ENCODE results near the gene BTG2.

Gene BTG2

DNA sequence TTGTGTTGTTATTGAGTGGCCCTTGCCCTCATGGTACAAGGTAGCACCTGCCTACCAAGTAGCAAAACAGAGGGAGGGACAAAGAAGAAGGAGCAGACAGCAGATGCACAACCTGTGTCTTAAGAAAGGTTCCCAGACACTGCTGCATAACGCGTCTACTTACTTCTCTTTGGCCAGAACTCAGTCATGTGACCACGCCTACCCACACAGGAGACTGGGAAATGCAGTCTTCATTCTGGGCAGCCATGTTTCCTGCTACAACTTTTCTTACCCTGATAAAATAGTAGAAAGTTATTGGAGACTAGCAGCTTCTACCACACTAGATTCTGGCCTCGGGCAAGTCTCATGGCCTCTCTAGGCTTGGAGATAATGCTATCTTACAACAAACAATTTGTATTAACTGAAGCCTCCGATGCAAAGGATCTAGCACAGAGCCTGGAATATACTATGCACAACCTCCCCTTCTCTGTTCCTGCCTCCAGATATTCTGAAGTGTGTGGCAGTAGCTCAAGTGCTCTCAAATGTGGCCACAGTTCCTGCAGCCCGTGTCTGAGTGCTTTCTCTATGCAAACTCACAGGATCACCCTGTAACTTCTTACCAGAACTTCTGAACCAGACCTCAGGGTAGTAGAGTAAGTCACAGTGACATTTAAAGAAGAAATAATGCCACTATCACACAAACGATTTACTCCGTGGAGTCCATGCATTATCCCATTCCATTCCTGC lies 34.1 kb upstream of the BTG2 start:
- H3K9me3 ChIP-seq: no peaks in the 10 kb centered on the region
- no peak overlapping the region for H3K4me3 ChIP-seq (ENCODE audit: low read depth in 1 of 2, low read length in 1 of 2)
- H3K4me1 ChIP-seq (ENCODE audit: control insufficient read depth in 1 of 2, insufficient read depth in 1 of 2, low read depth in 1 of 2, low read length in 1 of 2): peaks cover 69 to 76% of the 10 kb centered on the region in 2 experiments
- no peaks in the 10 kb centered on the region for H3K27me3 ChIP-seq
- TF ChIP-seq, protein P1, sequence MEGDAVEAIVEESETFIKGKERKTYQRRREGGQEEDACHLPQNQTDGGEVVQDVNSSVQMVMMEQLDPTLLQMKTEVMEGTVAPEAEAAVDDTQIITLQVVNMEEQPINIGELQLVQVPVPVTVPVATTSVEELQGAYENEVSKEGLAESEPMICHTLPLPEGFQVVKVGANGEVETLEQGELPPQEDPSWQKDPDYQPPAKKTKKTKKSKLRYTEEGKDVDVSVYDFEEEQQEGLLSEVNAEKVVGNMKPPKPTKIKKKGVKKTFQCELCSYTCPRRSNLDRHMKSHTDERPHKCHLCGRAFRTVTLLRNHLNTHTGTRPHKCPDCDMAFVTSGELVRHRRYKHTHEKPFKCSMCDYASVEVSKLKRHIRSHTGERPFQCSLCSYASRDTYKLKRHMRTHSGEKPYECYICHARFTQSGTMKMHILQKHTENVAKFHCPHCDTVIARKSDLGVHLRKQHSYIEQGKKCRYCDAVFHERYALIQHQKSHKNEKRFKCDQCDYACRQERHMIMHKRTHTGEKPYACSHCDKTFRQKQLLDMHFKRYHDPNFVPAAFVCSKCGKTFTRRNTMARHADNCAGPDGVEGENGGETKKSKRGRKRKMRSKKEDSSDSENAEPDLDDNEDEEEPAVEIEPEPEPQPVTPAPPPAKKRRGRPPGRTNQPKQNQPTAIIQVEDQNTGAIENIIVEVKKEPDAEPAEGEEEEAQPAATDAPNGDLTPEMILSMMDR (IDR thresholded peaks at IDR 0.05): peak; percentile 23
- no peaks in the 10 kb centered on the region for H3K36me3 ChIP-seq
- peak overlapping the region; percentile 53 for H3K27ac ChIP-seq

DNA sequence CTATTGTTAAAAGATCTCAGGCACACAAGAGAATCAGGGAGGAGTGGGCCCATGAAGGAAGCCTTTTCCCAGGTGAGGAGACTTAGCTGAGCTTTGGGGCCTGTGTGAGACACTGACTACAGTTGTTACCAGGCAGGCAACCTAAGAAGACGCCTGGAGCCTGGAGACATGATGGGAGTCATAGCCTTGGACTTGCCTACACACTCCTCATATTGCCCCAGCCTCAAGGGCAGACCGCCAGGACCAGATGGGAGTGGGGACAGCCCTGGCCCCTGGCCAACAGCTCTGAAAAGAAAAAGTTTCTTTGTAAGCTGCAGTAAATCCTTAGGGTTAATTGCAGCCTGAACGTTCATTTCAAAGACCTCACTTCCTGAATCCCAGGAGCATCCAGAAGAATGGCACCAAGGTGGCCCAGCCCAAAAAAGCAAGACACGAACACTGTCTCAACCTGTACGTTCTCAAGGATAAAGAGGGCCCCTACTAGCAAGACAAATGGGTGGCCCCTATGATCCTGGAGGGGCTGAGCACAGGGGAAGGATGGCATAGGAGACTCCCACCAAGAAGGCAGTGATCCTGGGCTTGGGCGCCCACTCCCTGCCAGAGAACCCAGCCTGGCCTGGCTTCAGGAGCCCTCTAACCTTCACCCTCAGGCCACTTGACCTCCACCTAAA lies 33.2 kb upstream of the BTG2 start:
- TF ChIP-seq, protein P1 (IDR thresholded peaks at IDR 0.05): no peak
- Histone ChIP-seq H3K4me3 (ENCODE audit: low read depth in 1 of 2, low read length in 1 of 2) (no peak overlapping the region), H3K9me3 (no peaks in the 10 kb centered on the region), H3K27me3 (no peaks in the 10 kb centered on the region), H3K4me1 (ENCODE audit: control insufficient read depth in 1 of 2, insufficient read depth in 1 of 2, low read depth in 1 of 2, low read length in 1 of 2) (peaks cover 77 to 83% of the 10 kb centered on the region in 2 experiments), H3K27ac (peak overlapping the region; percentile 98), H3K36me3 (no peaks in the 10 kb centered on the region)

DNA sequence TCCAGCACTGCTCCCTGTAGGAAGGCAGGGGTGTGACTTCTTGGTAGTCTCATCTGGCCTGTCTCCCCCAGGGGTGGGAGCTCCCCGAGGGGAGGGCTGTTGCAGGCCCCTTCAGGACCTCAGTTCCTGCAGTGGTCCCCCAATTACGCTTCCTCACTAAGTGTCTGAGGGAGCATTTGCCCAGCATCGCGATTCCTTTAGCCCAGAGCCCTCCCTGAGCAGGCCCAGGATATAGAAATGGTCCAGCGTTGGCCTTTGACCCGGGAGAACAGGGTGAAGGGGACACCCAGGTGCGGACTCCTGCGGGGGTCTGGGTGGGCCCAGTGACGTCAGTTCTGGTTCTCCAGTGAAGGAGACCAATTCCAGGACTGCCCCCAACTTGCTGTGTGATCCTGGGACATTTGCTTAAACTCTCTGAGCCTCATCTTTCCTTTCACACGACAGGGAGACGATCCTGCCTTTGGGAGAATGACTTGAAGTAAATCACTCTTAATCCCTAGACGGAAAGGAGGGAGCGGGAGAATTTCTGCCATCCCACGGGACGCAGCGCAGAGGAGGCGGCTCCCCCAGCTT lies 32.6 kb upstream of the BTG2 start:
- TF ChIP-seq, protein P1 (IDR thresholded peaks at IDR 0.05): no peak
- Histone ChIP-seq H3K36me3 (no peaks in the 10 kb centered on the region), H3K4me1 (ENCODE audit: control insufficient read depth in 1 of 2, insufficient read depth in 1 of 2, low read depth in 1 of 2, low read length in 1 of 2) (peaks cover 77 to 83% of the 10 kb centered on the region in 2 experiments), H3K27me3 (no peaks in the 10 kb centered on the region), H3K4me3 (ENCODE audit: low read depth in 1 of 2, low read length in 1 of 2) (peak overlapping the region; percentile 81 to 86), H3K27ac (peak overlapping the region; percentile 98), H3K9me3 (no peaks in the 10 kb centered on the region)

DNA sequence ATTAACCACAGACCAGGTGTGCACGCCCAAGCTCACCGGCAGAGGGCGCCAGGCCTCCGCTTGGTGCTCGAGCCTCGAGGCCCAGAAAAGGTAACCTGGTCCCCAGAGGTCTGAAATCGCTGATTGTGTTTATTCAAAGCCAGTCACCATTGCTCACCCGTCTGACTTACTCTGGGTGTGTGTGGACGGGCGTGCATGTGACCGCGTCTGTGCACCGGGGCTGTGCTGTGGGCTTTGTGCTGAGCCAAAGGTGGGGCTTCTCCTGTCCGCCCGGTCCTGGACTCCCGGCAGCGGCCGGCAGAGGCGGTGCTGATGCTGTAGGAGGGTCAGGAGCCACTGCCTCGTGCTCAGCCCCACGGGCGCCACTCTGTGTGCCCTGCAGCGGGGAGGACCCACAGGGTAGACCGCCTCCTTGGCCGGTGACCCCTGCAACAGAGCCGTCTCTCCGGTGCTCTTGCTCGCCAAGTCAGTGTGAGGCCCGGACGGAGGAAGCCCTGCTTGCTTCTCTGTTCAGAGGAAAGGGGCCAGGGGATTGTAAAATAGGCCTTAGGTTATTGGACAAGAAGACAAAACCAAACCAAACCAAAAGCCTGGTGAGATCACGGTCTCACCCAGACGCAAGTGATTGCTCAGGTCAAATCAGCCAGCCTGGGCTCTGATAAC lies 32.0 kb upstream of the BTG2 start:
- TF ChIP-seq, protein P1 (IDR thresholded peaks at IDR 0.05): peak; percentile 99
- Histone ChIP-seq H3K27ac (peak overlapping the region; percentile 98), H3K4me3 (ENCODE audit: low read depth in 1 of 2, low read length in 1 of 2) (peak overlapping the region; percentile 81 to 86), H3K36me3 (no peaks in the 10 kb centered on the region), H3K4me1 (ENCODE audit: control insufficient read depth in 1 of 2, insufficient read depth in 1 of 2, low read depth in 1 of 2, low read length in 1 of 2) (peaks cover 79 to 85% of the 10 kb centered on the region in 2 experiments), H3K27me3 (no peaks in the 10 kb centered on the region), H3K9me3 (no peaks in the 10 kb centered on the region)

DNA sequence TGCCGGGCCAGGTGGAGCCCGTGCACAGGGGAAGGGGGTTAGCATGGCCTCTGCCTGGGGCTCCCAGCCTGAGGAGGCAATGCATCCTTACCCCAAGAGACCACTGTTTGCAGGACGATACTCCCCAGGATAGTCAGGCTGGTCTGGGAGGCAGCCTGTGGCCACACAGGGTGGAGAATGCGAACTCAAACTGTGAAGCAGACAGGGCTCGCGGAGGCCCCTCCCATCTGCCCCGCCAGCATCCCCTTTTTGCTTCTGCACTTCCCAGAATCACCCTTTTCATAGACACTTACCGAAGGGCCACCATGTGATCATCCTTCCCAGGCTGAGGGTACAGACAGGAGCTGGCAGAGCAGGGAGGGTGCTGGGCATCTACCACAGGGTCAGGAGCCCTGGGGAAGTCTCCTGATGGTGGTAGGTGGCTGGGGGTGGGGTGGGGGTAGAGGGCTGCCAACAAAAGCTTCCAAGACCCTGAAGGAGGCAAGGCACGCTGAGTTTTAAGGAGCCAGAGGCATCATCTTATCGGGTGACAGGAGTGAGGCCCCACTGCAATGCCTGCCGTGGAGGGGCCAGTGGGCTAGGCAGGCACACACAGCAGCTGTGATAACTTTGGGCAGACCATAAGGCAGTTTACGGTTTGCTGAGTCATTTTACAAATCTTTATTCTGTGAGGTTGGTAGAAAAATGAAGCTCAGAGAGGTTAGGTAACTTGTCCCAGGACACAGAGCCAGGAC lies 31.3 kb upstream of the BTG2 start:
- TF ChIP-seq, protein P1 (IDR thresholded peaks at IDR 0.05): no peak
- peak overlapping the region; percentile 98 for H3K27ac ChIP-seq
- H3K9me3 ChIP-seq: no peaks in the 10 kb centered on the region
- H3K27me3 ChIP-seq: no peaks in the 10 kb centered on the region
- peaks cover 79 to 85% of the 10 kb centered on the region in 2 experiments for H3K4me1 ChIP-seq (ENCODE audit: control insufficient read depth in 1 of 2, insufficient read depth in 1 of 2, low read depth in 1 of 2, low read length in 1 of 2)
- H3K4me3 ChIP-seq (ENCODE audit: low read depth in 1 of 2, low read length in 1 of 2): peak overlapping the region; percentile 81 to 86
- no peaks in the 10 kb centered on the region for H3K36me3 ChIP-seq

All from neutrophil (primary cell).